ENCODE data around the gene LETM1.

DNA sequence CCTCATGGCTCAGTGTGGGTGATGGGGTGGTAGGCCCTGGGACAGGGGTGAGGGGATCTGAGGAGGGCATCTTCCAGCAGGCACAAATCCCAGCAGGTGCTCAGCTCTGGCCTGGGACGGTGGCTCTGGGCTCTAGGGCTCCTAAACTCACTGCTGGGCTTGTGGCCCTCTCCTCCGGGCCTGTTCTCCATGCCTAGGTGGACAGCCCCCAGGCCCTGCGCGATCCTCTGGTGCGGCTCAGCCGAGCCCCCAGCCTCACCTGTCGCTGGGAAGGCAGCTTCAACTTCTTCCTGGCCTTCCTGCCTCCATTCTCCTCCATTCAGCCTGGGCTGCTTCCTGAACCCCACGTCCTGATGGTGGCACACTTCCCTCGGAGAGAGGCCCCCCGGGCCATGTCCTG, 82.2 kb downstream of the LETM1 start:
- TF ChIP-seq, protein P1, sequence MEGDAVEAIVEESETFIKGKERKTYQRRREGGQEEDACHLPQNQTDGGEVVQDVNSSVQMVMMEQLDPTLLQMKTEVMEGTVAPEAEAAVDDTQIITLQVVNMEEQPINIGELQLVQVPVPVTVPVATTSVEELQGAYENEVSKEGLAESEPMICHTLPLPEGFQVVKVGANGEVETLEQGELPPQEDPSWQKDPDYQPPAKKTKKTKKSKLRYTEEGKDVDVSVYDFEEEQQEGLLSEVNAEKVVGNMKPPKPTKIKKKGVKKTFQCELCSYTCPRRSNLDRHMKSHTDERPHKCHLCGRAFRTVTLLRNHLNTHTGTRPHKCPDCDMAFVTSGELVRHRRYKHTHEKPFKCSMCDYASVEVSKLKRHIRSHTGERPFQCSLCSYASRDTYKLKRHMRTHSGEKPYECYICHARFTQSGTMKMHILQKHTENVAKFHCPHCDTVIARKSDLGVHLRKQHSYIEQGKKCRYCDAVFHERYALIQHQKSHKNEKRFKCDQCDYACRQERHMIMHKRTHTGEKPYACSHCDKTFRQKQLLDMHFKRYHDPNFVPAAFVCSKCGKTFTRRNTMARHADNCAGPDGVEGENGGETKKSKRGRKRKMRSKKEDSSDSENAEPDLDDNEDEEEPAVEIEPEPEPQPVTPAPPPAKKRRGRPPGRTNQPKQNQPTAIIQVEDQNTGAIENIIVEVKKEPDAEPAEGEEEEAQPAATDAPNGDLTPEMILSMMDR (IDR thresholded peaks at IDR 0.05; ENCODE audit: extremely low read depth in 1 of 2, insufficient read depth in 1 of 2, low read depth in 1 of 2, low read length in 2 of 2): no peak
- TF ChIP-seq POLR2AphosphoS5 (IDR thresholded peaks at IDR 0.05; ENCODE audit: insufficient read depth, low read depth, low read length) (no peak), POLR2A (IDR thresholded peaks at IDR 0.05; ENCODE audit: low read depth, low read length) (no peak), GATA2 (IDR thresholded peaks at IDR 0.05; ENCODE audit: insufficient read depth, insufficient read length, low read depth, low read length) (no peak), EZH2 (IDR thresholded peaks at IDR 0.05; ENCODE audit: borderline replicate concordance, low read depth, low read length, severe bottlenecking) (no peak), MYC (IDR thresholded peaks at IDR 0.05; ENCODE audit: low read depth, low read length) (no peak), JUN (IDR thresholded peaks at IDR 0.05; ENCODE audit: borderline replicate concordance, insufficient read depth, insufficient read length, low read depth) (no peak)
- TF ChIP-seq, protein P2, sequence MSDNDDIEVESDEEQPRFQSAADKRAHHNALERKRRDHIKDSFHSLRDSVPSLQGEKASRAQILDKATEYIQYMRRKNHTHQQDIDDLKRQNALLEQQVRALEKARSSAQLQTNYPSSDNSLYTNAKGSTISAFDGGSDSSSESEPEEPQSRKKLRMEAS (IDR thresholded peaks at IDR 0.05; ENCODE audit: insufficient read depth, insufficient read length): no peak

Measured in endothelial cell of umbilical vein (primary cell).